Effector memory CD8-positive, alpha-beta T cell (primary cell): ENCODE results near the gene ST7.

Experiments used
- ATAC-seq: fragments of 150-1000 bp; cut with Tn5 transposase; replicated peaks from 2 replicates; pipeline ENCODE4 v1.10.0; 2021; ENCODE audit warnings: mild to moderate bottlenecking, moderate library complexity
- DNase-seq, 3 experiments: peaks; one replicate each; pipeline ENCODE4 v3.0.0; 2021
- H3K27ac Mint-ChIP-seq, 2 donors: one replicate each; pipeline ENCODE4 v1.8.0; 2022; ENCODE audit warnings: mild to moderate bottlenecking in 2 of 2, mixed read lengths in 2 of 2, moderate library complexity in 2 of 2
- H3K27me3 Mint-ChIP-seq, 2 donors: one replicate each; pipeline ENCODE4 v1.8.0; 2022; ENCODE audit warnings: mixed read lengths in 2 of 2
- H3K36me3 Mint-ChIP-seq: one replicate; pipeline ENCODE4 v1.8.0; 2022; ENCODE audit warnings: mild to moderate bottlenecking, moderate library complexity, mixed read lengths; ENCODE audit not compliant: insufficient read depth
- H3K4me1 Mint-ChIP-seq, 2 donors: one replicate each; pipeline ENCODE4 v1.8.0; 2022; ENCODE audit warnings: low read depth in 2 of 2, mixed read lengths in 2 of 2
- H3K4me3 Mint-ChIP-seq, 2 donors: one replicate each; pipeline ENCODE4 v1.8.0; 2022; ENCODE audit warnings: mild to moderate bottlenecking in 2 of 2, mixed read lengths in 2 of 2, moderate library complexity in 2 of 2
- H3K9me3 Mint-ChIP-seq, 2 donors: one replicate each; pipeline ENCODE4 v1.8.0; 2022; ENCODE audit warnings: mixed read lengths in 2 of 2

Gene ST7

GRCh38 chr7:117139397-117139984 is 186.2 kb downstream of the ST7 start:
- H3K9me3 Mint-ChIP-seq, result no peaks in the 10 kb centered on the region
- H3K27me3 Mint-ChIP-seq, result no peaks in the 10 kb centered on the region
- DNase-seq (no peak), ATAC-seq (no peak)
- H3K27ac Mint-ChIP-seq, result no peak overlapping the region
- H3K4me3 Mint-ChIP-seq, result no peak overlapping the region
- H3K4me1 Mint-ChIP-seq, result peaks cover 6 to 7% of the 10 kb centered on the region in 2 donors
- H3K36me3 Mint-ChIP-seq, result no peaks in the 10 kb centered on the region

DNA sequence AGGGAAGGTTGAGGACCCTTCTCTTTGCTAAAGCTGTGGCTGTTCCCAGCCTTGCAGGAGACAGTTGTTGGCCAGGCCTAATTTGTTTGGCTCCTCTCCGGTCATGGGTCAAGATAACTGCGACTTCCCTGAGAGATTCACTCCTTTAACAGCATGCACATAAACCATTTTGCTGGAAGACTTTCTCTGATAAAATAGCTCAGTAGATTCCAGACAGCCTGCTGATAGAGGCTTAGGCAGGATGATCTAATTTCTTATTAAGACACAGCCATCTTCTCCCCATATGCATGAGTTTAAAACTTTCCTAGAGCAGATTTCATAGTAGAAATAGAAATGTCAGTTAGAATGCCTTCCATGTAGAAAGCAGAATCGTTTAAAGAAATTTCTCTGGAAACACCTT is 187.6 kb downstream of the ST7 start:
- Mint-ChIP-seq H3K9me3 (no peaks in the 10 kb centered on the region), H3K27me3 (no peaks in the 10 kb centered on the region), H3K4me1 (no peaks in the 10 kb centered on the region), H3K36me3 (no peaks in the 10 kb centered on the region), H3K27ac (no peak overlapping the region), H3K4me3 (no peak overlapping the region)
- no peak for ATAC-seq
- DNase-seq, result no peak

DNA sequence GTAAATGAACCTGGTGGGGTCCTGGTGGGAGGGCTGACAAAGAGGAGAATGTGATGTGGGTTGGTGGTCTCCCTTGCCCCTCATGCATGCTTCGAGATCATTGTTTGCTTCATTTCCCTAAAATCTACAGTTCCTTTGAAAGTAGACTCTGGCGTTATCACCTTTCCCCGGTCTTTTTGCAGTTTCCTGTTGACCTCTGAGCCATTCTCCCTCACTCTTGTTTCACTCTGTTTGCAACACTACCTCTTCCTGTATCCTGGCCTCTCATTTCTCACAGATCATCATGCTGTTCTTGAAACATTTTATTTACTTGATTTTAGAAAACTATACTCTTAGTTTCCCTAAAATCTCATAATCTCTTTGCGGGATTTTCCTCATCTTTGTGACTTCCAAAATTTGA is 189.8 kb downstream of the ST7 start:
- DNase-seq, result no peak
- Mint-ChIP-seq H3K27ac (no peak overlapping the region), H3K36me3 (no peaks in the 10 kb centered on the region), H3K9me3 (no peaks in the 10 kb centered on the region), H3K4me1 (no peaks in the 10 kb centered on the region), H3K4me3 (no peak overlapping the region), H3K27me3 (no peaks in the 10 kb centered on the region)
- ATAC-seq, result no peak

GRCh38 chr7:117143580-117143979 is 190.3 kb downstream of the ST7 start:
- no peak for DNase-seq
- Mint-ChIP-seq H3K4me3 (no peak overlapping the region), H3K27ac (no peak overlapping the region), H3K27me3 (no peaks in the 10 kb centered on the region), H3K36me3 (no peaks in the 10 kb centered on the region), H3K9me3 (no peaks in the 10 kb centered on the region), H3K4me1 (no peaks in the 10 kb centered on the region)
- no peak for ATAC-seq

DNA sequence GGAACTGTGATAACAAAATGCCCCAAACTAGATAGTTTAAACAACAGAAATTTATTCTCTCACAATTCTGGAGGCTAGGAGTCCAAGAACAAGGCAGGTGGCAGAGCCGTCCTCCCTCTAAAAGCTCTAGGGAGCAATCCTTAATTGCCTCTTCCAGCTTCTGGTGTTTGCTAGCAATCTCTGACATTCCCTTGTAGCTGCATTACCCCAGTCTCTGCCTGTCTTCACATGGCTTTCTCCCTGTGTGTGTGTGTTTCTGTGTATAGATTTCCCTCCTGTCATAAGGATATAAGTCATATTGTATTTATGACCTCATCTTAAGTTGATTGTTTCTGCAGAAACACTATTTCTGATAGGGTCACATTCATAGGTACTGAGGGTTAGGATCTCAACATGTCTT is 192.0 kb downstream of the ST7 start:
- Mint-ChIP-seq H3K27ac (no peak overlapping the region), H3K9me3 (no peaks in the 10 kb centered on the region), H3K36me3 (no peaks in the 10 kb centered on the region), H3K4me1 (no peaks in the 10 kb centered on the region), H3K4me3 (no peak overlapping the region), H3K27me3 (no peaks in the 10 kb centered on the region)
- no peak for ATAC-seq
- DNase-seq, result no peak

DNA sequence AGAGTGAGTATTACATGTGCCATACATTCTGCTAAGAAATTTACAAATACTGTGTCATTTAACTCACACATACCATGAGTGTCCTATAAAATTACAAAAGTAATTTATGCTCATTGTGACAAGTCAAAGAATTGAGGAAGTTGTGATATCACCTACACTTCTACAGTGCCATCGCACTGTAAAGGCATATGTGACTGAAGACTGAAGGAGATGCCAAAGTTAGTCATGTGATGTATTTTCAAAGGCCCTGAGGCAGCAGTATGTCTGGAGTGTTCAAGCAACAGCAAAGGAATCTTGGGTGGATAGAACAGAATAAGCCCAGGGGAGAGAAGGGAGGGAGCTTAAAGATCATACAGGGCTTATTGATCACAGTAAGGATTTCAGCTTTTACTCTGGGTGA is 192.8 kb downstream of the ST7 start:
- Mint-ChIP-seq H3K4me3 (no peak overlapping the region), H3K27ac (no peak overlapping the region), H3K9me3 (no peaks in the 10 kb centered on the region), H3K27me3 (no peaks in the 10 kb centered on the region), H3K36me3 (no peaks in the 10 kb centered on the region), H3K4me1 (no peaks in the 10 kb centered on the region)
- no peak for ATAC-seq
- no peak for DNase-seq

DNA sequence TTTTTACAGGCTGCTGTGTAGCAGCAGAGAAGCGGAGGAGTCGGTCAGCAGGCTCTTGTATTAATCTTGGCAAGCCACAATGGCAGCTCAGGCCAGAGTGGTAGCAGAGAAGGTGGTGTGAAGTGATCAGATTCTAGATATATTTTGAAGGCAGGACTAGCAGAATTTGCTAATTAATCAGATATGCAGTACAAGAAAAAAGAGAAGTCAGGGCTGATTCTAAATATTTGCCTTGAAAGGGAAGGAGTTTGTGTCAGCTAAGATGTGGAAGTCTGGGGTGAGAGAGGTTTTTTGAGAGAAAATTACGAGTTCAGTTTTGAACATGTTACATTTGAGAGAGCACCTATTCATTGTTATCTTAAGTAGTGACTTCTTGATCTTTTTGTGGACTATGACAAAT is 193.2 kb downstream of the ST7 start:
- no peaks in the 10 kb centered on the region for H3K9me3 Mint-ChIP-seq
- no peaks in the 10 kb centered on the region for H3K36me3 Mint-ChIP-seq
- H3K27me3 Mint-ChIP-seq, result no peaks in the 10 kb centered on the region
- ATAC-seq (no peak), DNase-seq (no peak)
- H3K4me1 Mint-ChIP-seq, result no peaks in the 10 kb centered on the region
- H3K27ac Mint-ChIP-seq, result no peak overlapping the region
- no peak overlapping the region for H3K4me3 Mint-ChIP-seq

DNA sequence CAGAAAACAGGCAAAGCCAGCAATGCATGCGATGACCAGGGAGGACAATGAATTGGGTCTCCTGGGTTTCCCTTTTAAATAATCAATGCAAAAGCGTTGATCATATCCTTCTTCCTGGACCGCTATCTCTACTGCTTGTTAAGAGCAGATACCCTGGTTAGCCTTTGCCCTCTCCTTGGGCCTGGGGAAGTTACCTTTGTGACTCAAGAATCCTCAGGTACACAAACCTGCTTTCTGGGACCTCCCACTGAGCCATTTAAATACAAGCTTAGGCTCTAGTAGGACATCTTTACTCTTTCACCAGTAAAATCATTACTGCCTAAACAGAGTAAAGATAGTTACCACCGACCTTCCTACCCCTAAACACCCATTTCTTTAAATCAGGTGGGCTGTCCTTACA is 195.7 kb downstream of the ST7 start:
- no peaks in the 10 kb centered on the region for H3K9me3 Mint-ChIP-seq
- no peaks in the 10 kb centered on the region for H3K27me3 Mint-ChIP-seq
- no peak overlapping the region for H3K27ac Mint-ChIP-seq
- no peak for DNase-seq
- ATAC-seq, result no peak
- no peaks in the 10 kb centered on the region for H3K36me3 Mint-ChIP-seq
- H3K4me3 Mint-ChIP-seq, result no peak overlapping the region
- no peaks in the 10 kb centered on the region for H3K4me1 Mint-ChIP-seq

DNA sequence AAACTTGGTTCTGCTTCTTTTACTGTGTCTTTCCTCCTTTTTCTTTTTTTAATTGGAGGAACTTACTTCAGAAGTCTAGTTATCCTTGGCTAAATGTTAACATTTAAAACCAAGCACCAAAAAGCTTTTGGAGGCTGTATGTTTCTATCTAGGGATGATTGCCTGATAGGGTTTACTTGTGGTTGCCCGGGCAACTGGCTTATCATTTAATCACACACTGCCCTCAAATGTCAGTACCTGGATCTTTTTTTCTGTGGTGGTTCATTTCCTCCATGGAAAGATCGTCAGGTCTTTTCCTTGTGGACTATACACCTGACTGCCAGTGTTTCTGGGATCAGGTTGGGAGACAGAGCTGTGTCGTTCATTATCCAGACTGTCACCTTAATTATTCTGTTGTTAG is 196.4 kb downstream of the ST7 start:
- H3K4me3 Mint-ChIP-seq, result no peak overlapping the region
- no peaks in the 10 kb centered on the region for H3K9me3 Mint-ChIP-seq
- H3K36me3 Mint-ChIP-seq, result no peaks in the 10 kb centered on the region
- H3K4me1 Mint-ChIP-seq, result no peaks in the 10 kb centered on the region
- no peaks in the 10 kb centered on the region for H3K27me3 Mint-ChIP-seq
- H3K27ac Mint-ChIP-seq, result no peak overlapping the region
- no peak for ATAC-seq
- no peak for DNase-seq

GRCh38 chr7:117152213-117153007 is 199.1 kb downstream of the ST7 start:
- Mint-ChIP-seq H3K9me3 (no peaks in the 10 kb centered on the region), H3K4me3 (no peak overlapping the region), H3K27ac (no peak overlapping the region), H3K36me3 (no peaks in the 10 kb centered on the region), H3K27me3 (no peaks in the 10 kb centered on the region), H3K4me1 (no peaks in the 10 kb centered on the region)
- DNase-seq (no peak), ATAC-seq (no peak)

DNA sequence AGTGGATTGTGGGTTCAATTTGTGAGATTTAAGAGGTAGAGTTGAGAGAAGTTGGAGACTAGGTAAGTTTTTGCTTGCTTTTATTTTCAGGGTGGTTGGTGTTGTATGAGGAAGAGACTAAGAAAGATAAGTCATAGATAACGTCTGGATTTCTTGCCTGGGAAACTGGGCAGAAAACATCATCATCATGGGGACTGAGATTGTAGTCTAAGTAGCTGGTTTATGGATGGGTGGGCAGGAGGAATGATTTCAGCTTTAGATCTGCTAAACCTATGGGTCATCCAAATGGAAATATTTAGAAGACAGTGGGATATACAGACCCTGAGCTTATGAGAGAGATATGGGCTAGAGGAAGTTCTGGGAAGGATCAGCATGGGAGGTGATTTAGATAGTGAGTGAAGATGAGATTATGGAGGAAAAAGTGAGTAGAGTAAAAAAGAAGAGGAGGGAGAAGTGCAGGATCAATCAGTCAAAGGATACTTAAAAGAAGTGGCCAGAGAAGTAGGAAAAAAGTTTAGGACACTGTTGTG is 199.8 kb downstream of the ST7 start:
- H3K36me3 Mint-ChIP-seq, result no peaks in the 10 kb centered on the region
- no peaks in the 10 kb centered on the region for H3K9me3 Mint-ChIP-seq
- DNase-seq (no peak), ATAC-seq (no peak)
- H3K27ac Mint-ChIP-seq, result no peak overlapping the region
- no peak overlapping the region for H3K4me3 Mint-ChIP-seq
- no peaks in the 10 kb centered on the region for H3K4me1 Mint-ChIP-seq
- no peaks in the 10 kb centered on the region for H3K27me3 Mint-ChIP-seq

- H3K27me3 Mint-ChIP-seq, result no peaks in the 10 kb centered on the region
- H3K4me1 Mint-ChIP-seq, result no peaks in the 10 kb centered on the region
- no peak overlapping the region for H3K27ac Mint-ChIP-seq
- H3K4me3 Mint-ChIP-seq, result no peak overlapping the region
- H3K9me3 Mint-ChIP-seq, result no peaks in the 10 kb centered on the region
- DNase-seq, result no peak
- no peaks in the 10 kb centered on the region for H3K36me3 Mint-ChIP-seq
- ATAC-seq, result no peak
These were observed 201.4 kb downstream of the ST7 start for GRCh38 chr7:117154721-117155120.

DNA sequence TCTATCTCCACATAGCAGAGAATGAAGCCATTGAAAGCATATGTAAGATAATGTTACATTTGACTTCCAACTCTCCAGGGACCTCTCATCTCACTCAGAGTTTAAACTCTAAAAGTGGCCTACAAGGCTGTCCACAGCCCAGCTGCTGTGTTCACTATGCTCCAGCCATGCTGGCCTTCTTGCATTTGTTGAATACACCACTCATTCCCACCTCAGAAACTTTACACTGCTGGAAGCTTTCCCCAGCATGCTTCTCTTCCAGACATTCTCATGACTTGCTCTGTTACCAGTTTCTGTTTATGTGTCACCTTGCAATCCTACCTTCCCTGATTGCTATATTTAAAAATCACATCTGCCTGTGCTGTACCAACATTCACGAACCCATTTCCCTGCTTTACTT is 202.4 kb downstream of the ST7 start:
- Mint-ChIP-seq H3K36me3 (no peaks in the 10 kb centered on the region), H3K4me3 (no peak overlapping the region)

More for the DNA sequence above, 202.4 kb downstream of the ST7 start:
- ATAC-seq (no peak), DNase-seq (no peak)
- no peaks in the 10 kb centered on the region for H3K27me3 Mint-ChIP-seq
- no peak overlapping the region for H3K27ac Mint-ChIP-seq
- no peaks in the 10 kb centered on the region for H3K9me3 Mint-ChIP-seq
- H3K4me1 Mint-ChIP-seq, result no peaks in the 10 kb centered on the region
